NCI-H2107 (cell line): ENCODE data around the gene ST3GAL3.

ENCODE experiments used
- DNase-seq: peaks from one replicate; lab custom pipeline; 2025; lab: John Stamatoyannopoulos, UW

ST3GAL3 gene

DNA sequence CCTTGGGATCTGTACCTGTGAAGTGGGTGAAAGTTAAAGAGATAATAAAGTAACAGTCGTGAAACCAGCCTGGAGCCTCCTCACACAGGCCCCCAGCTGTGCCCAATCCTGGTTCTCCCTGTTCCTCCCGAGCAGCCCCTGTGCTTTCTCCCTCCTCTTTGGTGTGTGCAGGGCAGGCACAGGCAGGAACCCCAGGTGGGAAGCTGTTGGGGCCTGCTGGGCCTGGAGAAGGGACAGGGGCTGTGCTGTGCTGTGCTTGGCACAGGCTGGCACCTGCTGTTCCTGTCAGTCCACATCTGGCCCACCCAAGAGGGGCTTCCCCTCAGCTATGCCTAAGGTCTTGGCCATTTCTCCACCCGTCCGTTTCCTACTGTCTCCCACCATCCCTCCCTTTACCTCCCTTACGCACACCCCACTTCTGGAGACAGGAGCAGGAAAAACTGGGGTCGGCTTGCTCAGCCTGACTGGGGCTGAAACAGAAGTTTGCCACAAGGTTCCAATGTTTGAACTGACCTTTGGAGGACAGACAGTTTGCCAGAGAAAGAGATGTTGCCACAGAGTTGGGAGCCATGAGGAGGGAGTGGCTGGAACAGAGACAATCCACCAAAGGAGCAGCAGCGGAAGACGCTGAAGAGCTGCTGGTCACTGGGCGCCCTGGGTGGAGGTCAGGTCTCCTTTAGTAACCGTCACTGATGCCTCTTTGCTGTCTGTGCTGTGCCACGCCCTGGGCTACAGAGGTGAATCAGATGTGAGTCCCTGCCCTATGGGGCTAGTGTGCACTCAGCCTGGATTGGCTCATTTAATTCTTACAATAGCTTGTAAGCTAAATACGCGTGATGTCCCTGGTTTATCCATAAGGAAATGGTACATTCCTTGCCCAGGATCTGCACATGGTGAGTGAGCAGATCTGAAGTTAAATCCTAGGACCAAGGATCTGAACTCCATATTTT lies 207.5 kb downstream of the ST3GAL3 start:
- no peak for DNase-seq

GRCh38 chr1:43919906-43920305 lies 212.6 kb downstream of the ST3GAL3 start:
- no peak for DNase-seq

DNA sequence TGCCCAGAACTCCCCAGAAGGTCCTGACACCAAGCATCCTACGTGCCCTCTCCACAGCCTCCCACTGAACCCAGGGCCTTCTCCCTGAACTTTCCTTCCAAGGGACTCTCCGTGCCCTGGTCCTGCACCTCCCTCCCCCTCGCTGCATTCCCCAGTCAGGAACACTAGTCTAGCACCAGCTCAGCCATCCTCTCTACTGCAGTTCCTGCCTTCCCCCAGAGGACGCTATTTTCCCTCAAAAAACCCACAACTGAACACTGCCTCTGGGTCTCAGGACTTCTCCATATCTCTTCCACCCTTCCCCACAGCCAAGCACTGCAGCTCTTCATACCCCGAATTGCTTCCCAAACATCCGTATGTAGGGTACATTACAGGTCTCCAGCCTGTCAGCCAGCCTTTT lies 213.7 kb downstream of the ST3GAL3 start:
- DNase-seq: no peak

DNA sequence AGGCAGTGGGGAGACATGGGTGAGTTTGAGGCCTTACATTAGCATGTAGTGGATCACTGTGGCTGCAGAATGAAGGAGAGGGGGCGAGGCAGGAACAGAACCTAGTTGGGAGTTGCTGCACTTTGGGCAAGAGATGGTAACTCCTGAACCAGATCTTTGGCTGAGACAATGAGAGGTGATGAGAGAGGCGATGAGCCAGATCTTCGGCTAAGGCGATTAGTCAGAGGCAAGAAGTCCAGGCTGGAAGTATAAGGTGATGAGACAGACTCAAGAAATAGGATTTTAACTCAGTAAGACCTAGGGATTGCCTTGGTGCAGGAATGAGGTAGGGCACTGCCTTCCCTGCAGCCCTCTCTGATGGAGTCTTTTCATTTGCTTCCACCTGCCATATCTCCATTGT lies 217.2 kb downstream of the ST3GAL3 start:
- DNase-seq: no peak

DNA sequence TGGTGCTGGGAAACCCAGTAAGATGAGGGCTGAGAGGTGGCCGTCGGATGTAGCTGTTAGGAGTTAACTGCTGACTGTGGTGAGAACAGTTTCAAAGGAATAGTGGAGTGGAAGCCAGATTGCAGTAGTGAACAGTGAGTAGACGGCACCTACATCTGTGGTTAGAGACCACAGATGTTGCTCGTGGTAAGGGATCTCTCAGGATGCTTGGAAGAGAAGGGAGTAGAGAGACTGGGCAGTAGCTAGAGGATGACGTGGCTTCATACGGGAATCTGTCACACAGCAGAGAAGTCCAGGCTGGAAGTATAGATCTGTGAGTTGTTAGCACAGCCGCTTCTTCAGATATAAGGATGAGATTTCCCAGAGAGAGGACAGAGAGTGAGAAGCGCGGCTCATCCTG lies 218.5 kb downstream of the ST3GAL3 start:
- DNase-seq: no peak

DNA sequence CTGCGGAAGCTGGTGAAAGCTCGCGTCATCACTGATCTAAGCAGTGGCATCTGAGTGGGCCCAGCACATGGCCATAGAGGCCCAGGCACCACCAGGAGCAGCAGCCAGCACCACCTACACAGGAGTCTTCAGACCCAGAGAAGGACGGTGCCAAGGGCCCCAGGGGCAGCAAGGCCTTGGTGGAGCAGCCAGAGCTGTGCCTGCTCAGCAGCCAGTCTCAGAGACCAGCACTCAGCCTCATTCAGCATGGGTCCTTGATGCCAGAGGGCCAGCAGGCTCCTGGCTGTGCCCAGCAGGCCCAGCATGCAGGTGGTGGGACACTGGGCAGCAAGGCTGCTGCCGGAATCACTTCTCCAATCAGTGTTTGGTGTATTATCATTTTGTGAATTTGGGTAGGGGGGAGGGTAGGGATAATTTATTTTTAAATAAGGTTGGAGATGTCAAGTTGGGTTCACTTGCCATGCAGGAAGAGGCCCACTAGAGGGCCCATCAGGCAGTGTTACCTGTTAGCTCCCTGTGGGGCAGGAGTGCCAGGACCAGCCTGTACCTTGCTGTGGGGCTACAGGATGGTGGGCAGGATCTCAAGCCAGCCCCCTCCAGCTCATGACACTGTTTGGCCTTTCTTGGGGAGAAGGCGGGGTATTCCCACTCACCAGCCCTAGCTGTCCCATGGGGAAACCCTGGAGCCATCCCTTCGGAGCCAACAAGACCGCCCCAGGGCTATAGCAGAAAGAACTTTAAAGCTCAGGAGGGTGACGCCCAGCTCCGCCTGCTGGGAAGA lies 223.0 kb downstream of the ST3GAL3 start:
- no peak for DNase-seq

DNA sequence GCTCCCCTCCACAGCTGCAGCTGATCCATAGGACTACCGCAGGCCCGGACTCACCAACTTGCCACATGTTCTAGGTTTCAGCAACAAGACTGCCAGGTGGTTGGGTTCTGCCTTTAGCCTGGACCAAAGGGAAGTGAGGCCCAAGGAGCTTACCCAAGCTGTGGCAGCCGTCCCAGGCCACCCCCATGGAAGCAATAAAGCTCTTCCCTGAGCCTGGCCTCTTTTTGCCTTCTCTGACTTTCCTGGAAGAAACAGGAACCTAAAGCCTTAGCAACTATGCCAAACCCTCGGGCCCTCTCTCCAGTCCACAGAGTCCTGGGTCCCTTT lies 223.6 kb downstream of the ST3GAL3 start:
- no peak for DNase-seq

DNA sequence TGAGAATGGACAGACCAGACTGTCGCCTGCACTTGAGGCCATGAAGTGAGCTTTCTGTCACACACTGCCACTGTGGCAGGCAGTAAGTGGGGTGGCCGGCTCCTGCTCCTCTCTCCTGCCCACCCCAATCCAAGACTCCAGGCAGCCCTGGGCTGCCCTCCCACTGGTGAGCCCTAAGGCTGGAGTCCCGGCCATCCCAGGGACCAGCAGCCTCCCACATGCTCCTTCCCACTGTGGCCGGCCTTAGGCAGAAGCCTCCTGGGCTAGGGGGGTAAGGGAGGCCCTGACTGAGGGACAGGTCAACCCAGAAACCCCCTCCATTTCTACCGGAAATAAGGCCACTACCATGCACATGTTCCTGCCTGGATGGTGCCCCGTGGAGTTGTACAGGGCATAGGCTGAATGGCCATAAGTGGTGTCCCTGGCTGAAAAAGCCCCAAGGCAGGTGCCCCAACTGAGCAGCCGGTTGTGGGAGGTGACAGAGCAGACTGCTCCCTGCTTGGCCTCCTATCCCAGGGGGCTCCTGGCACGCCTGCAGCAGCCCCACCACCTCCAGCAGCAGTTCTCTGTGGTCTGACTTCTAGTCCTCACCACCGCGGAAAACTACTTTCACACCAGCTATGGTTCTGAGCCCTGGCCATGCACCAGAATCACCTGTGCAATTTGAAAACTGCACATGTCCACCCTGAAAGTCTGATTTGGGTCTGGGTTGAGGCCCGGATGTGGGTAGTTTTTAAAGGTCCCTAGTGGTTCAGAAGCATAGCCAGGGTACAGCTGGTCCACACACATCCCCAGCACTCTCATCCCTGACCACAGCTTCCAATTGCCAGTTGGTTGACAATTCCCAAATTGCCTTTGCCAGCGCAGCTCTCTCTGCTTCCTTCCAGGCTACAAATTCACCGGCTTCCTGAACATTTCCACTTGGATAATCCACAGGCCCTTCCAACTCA lies 224.7 kb downstream of the ST3GAL3 start:
- no peak for DNase-seq

- DNase-seq: no peak
Observed at GRCh38 chr1:43932786-43933385, 225.6 kb downstream of the ST3GAL3 start.

- DNase-seq: peak; percentile 52
Observed at GRCh38 chr1:43933386-43934100, 226.2 kb downstream of the ST3GAL3 start, which contains the start of gene ARTN. TSS of gene ARTN (plus strand) at chr1:43933801. CDS start at chr1:43935657, 1,856 bp downstream.

DNA sequence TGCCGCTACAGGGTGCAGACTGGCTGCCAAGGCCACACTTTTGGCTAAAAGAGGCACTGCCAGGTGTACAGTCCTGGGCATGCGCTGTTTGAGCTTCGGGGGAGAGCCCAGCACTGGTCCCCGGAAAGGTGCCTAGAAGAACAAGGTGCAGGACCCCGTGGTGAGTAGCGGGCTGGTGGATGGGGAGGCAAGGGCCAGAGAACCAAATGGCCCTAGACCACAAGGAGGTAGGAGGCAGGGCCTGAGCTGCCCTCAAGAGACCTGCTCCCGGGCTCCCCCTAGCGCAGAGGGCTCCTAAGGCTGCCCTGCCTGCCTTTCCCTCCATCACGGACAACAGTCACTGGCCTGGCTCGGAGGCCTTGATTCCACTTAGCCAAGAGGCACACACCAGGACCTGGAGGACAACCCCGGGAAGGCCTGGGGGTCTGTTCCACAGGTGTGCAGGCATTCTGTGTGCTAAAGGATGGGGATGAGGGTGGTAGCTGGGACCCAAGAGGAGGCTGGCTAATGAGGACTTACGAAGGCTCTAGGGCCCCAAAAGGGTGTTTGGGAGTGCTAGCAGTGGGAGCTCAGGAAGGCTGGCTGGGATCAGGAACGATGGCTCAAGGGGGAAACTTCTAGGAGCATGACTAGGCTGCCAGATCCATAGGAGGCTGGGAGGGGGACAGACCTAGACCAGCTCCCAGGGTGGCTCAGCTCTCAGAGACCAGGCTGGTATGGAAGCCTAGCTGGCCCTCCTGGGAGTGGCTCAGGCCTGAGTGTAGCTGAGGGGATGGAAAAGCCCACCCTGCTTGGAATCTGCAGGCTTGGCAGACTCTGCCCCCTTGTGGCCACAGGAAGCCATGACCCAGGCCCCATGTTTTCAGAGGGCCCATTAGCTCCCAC lies 227.0 kb downstream of the ST3GAL3 start:
- peak; percentile 52 for DNase-seq

GRCh38 chr1:43934986-43935324 lies 227.6 kb downstream of the ST3GAL3 start:
- DNase-seq: no peak

- no peak for DNase-seq
Observed at GRCh38 chr1:43935711-43936427, 228.5 kb downstream of the ST3GAL3 start.

GRCh38 chr1:43936431-43937151 lies 229.3 kb downstream of the ST3GAL3 start:
- no peak for DNase-seq

- DNase-seq: no peak
Observed at GRCh38 chr1:43937179-43937865, 230.0 kb downstream of the ST3GAL3 start.

DNA sequence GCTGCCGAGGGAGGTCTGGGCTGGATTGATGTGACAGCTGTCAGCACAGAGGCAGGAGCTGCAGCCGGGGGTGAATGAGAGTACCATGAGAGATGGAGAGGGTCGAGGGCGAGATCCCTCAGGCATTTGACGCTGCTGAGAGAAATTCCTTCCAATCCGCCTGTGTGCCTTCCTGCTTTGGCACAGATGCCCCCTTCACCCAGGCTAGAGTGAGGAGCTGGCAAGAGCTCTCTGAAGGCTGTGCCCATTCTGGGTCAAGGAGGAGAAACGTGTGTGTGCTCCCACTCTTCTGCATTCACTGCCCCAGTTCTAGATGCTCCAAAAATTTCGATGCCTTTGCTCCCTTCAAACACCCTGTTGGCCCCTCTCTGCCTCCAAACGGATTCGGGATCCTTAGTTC lies 231.0 kb downstream of the ST3GAL3 start:
- DNase-seq: no peak

DNA sequence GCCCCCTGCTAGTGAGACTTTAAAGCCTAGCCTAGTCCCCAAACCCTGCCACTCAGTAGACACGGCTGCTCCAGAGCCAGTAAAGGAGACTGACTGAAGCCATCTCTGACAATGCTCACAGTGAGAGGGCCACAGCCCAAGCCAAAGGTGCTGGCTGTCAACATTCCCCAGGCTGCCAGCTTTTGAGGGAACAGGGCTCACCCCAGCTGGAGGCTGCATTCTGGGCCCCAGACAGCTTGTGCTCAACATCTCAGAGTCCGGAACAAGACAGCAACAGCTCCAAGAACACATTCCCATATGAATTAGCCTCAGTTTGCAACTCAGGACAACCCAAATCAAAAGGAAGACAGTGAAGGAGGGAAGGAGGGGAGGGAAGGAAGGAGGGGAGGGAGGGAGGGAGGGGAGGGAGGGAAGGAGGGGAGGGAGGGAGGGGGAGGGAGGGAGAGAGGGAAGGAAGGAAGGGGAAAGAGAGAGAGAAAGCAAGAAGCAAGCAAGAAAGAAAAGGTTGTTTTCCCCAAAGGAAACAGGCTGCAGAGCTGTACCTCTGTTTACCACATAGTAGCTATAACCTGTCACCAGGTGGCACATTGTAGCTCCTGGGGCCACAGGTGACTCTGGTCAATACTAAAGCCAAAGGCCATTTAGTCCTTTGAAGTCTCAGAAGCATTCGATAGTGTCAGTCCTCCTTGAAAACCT lies 231.7 kb downstream of the ST3GAL3 start:
- DNase-seq: no peak
